ENCODE results near the gene EIF3I. TPM values are rescaled to one million over a fixed set of nuclear protein-coding genes. Genes with fewer than 3 reads are reported as not detected.

The EIF3I gene
- total and polyA plus RNA-seq, 2 donors (not counting 1 experiment from before 2014, with no cell fraction given): 277 to 492 TPM

DNA sequence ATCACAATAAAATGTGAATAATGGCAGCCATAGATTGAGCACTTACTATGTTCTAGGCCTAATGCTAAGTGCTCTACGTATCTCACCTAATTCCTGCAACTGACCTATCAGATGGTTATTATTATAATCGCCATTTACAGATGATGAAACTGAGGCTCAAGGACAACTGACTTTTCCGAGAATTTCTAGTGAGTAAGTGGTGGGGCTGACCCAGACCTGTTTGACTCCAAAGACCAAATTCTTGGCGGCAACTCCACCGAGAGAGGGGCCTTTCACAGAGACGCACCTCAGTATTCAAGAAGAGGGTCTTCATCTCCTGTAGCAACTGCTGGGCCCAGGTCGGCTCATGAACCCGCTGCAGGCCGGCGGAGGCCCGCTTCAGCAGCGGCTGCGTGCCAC lies 627 bp upstream of the EIF3I start:
- peaks cover 16% of the 10 kb centered on the region for H3K36me3 ChIP-seq (ENCODE audit: control insufficient read depth, insufficient read depth, low read length)
- TF ChIP-seq EZH2 (IDR thresholded peaks at IDR 0.05; ENCODE audit: low read length, missing control alignments): no peak
- TF ChIP-seq, protein P1, sequence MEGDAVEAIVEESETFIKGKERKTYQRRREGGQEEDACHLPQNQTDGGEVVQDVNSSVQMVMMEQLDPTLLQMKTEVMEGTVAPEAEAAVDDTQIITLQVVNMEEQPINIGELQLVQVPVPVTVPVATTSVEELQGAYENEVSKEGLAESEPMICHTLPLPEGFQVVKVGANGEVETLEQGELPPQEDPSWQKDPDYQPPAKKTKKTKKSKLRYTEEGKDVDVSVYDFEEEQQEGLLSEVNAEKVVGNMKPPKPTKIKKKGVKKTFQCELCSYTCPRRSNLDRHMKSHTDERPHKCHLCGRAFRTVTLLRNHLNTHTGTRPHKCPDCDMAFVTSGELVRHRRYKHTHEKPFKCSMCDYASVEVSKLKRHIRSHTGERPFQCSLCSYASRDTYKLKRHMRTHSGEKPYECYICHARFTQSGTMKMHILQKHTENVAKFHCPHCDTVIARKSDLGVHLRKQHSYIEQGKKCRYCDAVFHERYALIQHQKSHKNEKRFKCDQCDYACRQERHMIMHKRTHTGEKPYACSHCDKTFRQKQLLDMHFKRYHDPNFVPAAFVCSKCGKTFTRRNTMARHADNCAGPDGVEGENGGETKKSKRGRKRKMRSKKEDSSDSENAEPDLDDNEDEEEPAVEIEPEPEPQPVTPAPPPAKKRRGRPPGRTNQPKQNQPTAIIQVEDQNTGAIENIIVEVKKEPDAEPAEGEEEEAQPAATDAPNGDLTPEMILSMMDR (conservative IDR thresholded peaks at IDR 0.05 in 1 of 2, IDR thresholded peaks at IDR 0.05 in 1 of 2; ENCODE audit: low read depth in 1 of 2, low read length in 2 of 2): no peak
- H3K9ac ChIP-seq (ENCODE audit: insufficient read depth, low read length): peak overlapping the region; percentile 98
- no peaks in the 10 kb centered on the region for H3K9me3 ChIP-seq (ENCODE audit: control insufficient read depth, insufficient read depth, low read depth, low read length)
- H4K20me1 ChIP-seq (ENCODE audit: control insufficient read depth, extremely low read depth, insufficient read depth, low read length): no peaks in the 10 kb centered on the region
- H3K4me1 ChIP-seq (ENCODE audit: control insufficient read depth, extremely low read depth, insufficient read depth, low read length): peaks cover 20% of the 10 kb centered on the region
- H2AFZ ChIP-seq (ENCODE audit: low read length): peak overlapping the region; percentile 2
- peak overlapping the region; percentile 94 for H3K4me2 ChIP-seq (ENCODE audit: extremely low read depth, insufficient read depth, low read length)
- no peak for DNase-seq (ENCODE audit: low read depth in 2 of 2)
- peak overlapping the region; percentile 100 for H3K27ac ChIP-seq (ENCODE audit: insufficient read depth, low read length)
- peak overlapping the region; percentile 77 to 88 (median 82) for H3K4me3 ChIP-seq (replicated peaks in 1 of 4; ENCODE audit: control extremely low read depth in 1 of 4, insufficient read depth in 1 of 4, low read depth in 3 of 4, low read length in 4 of 4)
- no peaks in the 10 kb centered on the region for H3K27me3 ChIP-seq (ENCODE audit: control insufficient read depth, insufficient read depth, low read length)
- H3K79me2 ChIP-seq (ENCODE audit: control insufficient read depth, insufficient read depth, low read length): peaks cover 33% of the 10 kb centered on the region

DNA sequence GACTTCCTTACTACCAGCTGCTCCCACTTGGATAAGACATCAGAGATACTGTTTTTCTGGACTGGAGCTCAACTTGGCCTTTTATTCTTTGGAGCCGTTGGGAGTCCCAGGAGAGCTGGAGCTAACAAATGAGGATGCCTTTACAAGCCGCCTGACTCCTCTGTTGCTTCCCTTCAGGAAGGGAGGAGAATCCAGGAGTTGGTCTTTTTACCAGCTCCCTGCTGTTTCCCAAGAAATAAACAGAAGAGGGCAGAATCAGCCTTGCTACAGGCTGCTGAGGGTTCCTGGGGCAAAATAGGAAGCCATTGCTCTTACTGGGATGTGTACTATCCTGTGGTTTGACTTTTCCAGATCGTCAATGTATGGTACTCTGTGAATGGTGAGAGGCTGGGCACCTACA lies 1.5 kb downstream of the EIF3I start:
- no peak for DNase-seq (ENCODE audit: low read depth in 2 of 2)
- peak overlapping the region in 2 of 4 experiments; percentile 11 to 16 for H3K4me3 ChIP-seq (replicated peaks in 1 of 4; ENCODE audit: control extremely low read depth in 1 of 4, insufficient read depth in 1 of 4, low read depth in 3 of 4, low read length in 4 of 4)
- no peaks in the 10 kb centered on the region for H4K20me1 ChIP-seq (ENCODE audit: control insufficient read depth, extremely low read depth, insufficient read depth, low read length)
- no peaks in the 10 kb centered on the region for H3K9me3 ChIP-seq (ENCODE audit: control insufficient read depth, insufficient read depth, low read depth, low read length)
- peaks cover 20% of the 10 kb centered on the region for H3K4me1 ChIP-seq (ENCODE audit: control insufficient read depth, extremely low read depth, insufficient read depth, low read length)
- no peak for TF ChIP-seq EZH2 (IDR thresholded peaks at IDR 0.05; ENCODE audit: low read length, missing control alignments)
- TF ChIP-seq, protein P1 (conservative IDR thresholded peaks at IDR 0.05 in 1 of 2, IDR thresholded peaks at IDR 0.05 in 1 of 2; ENCODE audit: low read depth in 1 of 2, low read length in 2 of 2): no peak
- peaks cover 20% of the 10 kb centered on the region for H3K36me3 ChIP-seq (ENCODE audit: control insufficient read depth, insufficient read depth, low read length)
- no peaks in the 10 kb centered on the region for H3K27me3 ChIP-seq (ENCODE audit: control insufficient read depth, insufficient read depth, low read length)
- H3K9ac ChIP-seq (ENCODE audit: insufficient read depth, low read length): no peak overlapping the region
- peak overlapping the region; percentile 63 for H3K4me2 ChIP-seq (ENCODE audit: extremely low read depth, insufficient read depth, low read length)
- H3K27ac ChIP-seq (ENCODE audit: insufficient read depth, low read length): peak overlapping the region; percentile 100
- H2AFZ ChIP-seq (ENCODE audit: low read length): no peak overlapping the region
- H3K79me2 ChIP-seq (ENCODE audit: control insufficient read depth, insufficient read depth, low read length): peaks cover 33% of the 10 kb centered on the region

DNA sequence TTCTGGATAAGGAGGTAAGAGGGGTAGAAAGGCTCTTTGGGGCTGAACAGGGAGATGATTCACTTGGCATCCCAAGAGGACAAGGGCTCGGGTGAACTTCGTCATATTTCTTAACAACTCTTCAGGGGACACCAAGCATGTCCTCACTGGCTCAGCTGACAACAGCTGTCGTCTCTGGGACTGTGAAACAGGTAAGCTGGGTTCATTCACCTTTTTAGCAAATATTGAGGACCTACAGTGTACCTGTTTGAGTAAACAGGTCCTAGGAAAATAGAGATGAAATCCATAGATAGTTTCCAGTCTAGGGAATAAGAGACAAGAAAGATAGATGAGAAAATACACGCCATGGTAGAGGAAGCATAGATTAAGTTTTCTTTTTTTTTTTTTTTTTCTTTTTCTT lies 2.1 kb downstream of the EIF3I start:
- Histone ChIP-seq H3K9ac (ENCODE audit: insufficient read depth, low read length) (no peak overlapping the region), H3K4me1 (ENCODE audit: control insufficient read depth, extremely low read depth, insufficient read depth, low read length) (peaks cover 20% of the 10 kb centered on the region), H4K20me1 (ENCODE audit: control insufficient read depth, extremely low read depth, insufficient read depth, low read length) (no peaks in the 10 kb centered on the region), H3K36me3 (ENCODE audit: control insufficient read depth, insufficient read depth, low read length) (peaks cover 24% of the 10 kb centered on the region), H2AFZ (ENCODE audit: low read length) (no peak overlapping the region), H3K27me3 (ENCODE audit: control insufficient read depth, insufficient read depth, low read length) (no peaks in the 10 kb centered on the region), H3K27ac (ENCODE audit: insufficient read depth, low read length) (peak overlapping the region; percentile 100), H3K4me3 (replicated peaks in 1 of 4; ENCODE audit: control extremely low read depth in 1 of 4, insufficient read depth in 1 of 4, low read depth in 3 of 4, low read length in 4 of 4) (no peak overlapping the region), H3K9me3 (ENCODE audit: control insufficient read depth, insufficient read depth, low read depth, low read length) (no peaks in the 10 kb centered on the region), H3K4me2 (ENCODE audit: extremely low read depth, insufficient read depth, low read length) (no peak overlapping the region), H3K79me2 (ENCODE audit: control insufficient read depth, insufficient read depth, low read length) (peaks cover 33% of the 10 kb centered on the region)
- TF ChIP-seq, protein P1 (conservative IDR thresholded peaks at IDR 0.05 in 1 of 2, IDR thresholded peaks at IDR 0.05 in 1 of 2; ENCODE audit: low read depth in 1 of 2, low read length in 2 of 2): no peak
- no peak for DNase-seq (ENCODE audit: low read depth in 2 of 2)
